ENCODE results near the gene RTN4R. TPM values are rescaled to one million over a fixed set of nuclear protein-coding genes. Genes with fewer than 3 reads are reported as not detected.
"Not testable (repeated sequence)": the region's sequence is repeated elsewhere in the genome, so short reads cannot be mapped to it uniquely, and the experiment has no call there.

RTN4R gene
- polyA plus RNA-seq, 10 donors: 6.3 to 13.1 (median 10.9) TPM

GRCh38 chr22:20289182-20290044, 21.3 kb upstream of the RTN4R start:
- not testable (repeated sequence) for DNase-seq

- not testable (repeated sequence) for DNase-seq
Observed at GRCh38 chr22:20286784-20287423, 18.8 kb upstream of the RTN4R start.

- not testable (repeated sequence) for DNase-seq
Observed at GRCh38 chr22:20286312-20286660, 18.2 kb upstream of the RTN4R start.

GRCh38 chr22:20285473-20286311, 17.6 kb upstream of the RTN4R start:
- DNase-seq: peak; percentile 40 to 80 (median 61)

- no peak for DNase-seq
Observed at GRCh38 chr22:20284471-20285086, 16.5 kb upstream of the RTN4R start.

GRCh38 chr22:20283674-20284066, 15.6 kb upstream of the RTN4R start:
- DNase-seq: no peak

GRCh38 chr22:20282901-20283673, 15.0 kb upstream of the RTN4R start:
- no peak for DNase-seq

GRCh38 chr22:20281891-20282290, 13.8 kb upstream of the RTN4R start:
- no peak for DNase-seq

- DNase-seq: not testable (repeated sequence)
Observed at GRCh38 chr22:20281473-20281872, 13.4 kb upstream of the RTN4R start.

- DNase-seq: no peak
Observed at GRCh38 chr22:20280866-20281265, 12.7 kb upstream of the RTN4R start.

- not testable (repeated sequence) for DNase-seq
Observed at GRCh38 chr22:20280163-20280562, 12.0 kb upstream of the RTN4R start.

GRCh38 chr22:20279662-20280134, 11.6 kb upstream of the RTN4R start:
- DNase-seq: no peak

- not testable (repeated sequence) for DNase-seq
Observed at GRCh38 chr22:20278726-20279490, 10.8 kb upstream of the RTN4R start.

GRCh38 chr22:20277936-20278635, 10.0 kb upstream of the RTN4R start:
- DNase-seq: not testable (repeated sequence)

- DNase-seq: no peak
Observed at GRCh38 chr22:20276468-20276867, 8.3 kb upstream of the RTN4R start.

- no peak for DNase-seq
Observed at GRCh38 chr22:20275836-20276235, 7.7 kb upstream of the RTN4R start.

GRCh38 chr22:20275325-20275724, 7.2 kb upstream of the RTN4R start:
- DNase-seq: not testable (repeated sequence)

- DNase-seq: not testable (repeated sequence)
Observed at GRCh38 chr22:20274374-20274773, 6.3 kb upstream of the RTN4R start.

GRCh38 chr22:20273758-20274181, 5.7 kb upstream of the RTN4R start:
- DNase-seq: peak in 2 of 3 donors; percentile 49 to 61
